WTC11 (cell line): ENCODE measurements around the gene FBLN7. TPM values are rescaled to one million over a fixed set of nuclear protein-coding genes. Genes with fewer than 3 reads are reported as not detected.

Experiments
- ATAC-seq: fragments of 200-7000 bp; cut with Tn5 transposase; 2 replicates; pipeline ENCODE4 v1.10.0; 2021; ENCODE audit warnings: mild to moderate bottlenecking, moderate library complexity
- CTCF ChIA-PET: fragments of 300-600 bp; sonication (Branson Sonifier 250); formaldehyde crosslinking; loops from one replicate; lab custom pipeline; 2021; ENCODE audit warnings: antibody characterized with exemption; lab: Charles Lee
- POLR2A ChIA-PET: fragments of 350-600 bp; sonication (Branson Sonifier 250); formaldehyde crosslinking; loops from one replicate; lab custom pipeline; 2021; ENCODE audit warnings: antibody characterized with exemption; lab: Charles Lee
- DNase-seq: peaks from one replicate; pipeline ENCODE4 v3.0.0; 2021; ENCODE audit warnings: low spot score
- H3K27ac Mint-ChIP-seq: 2 replicates; pipeline ENCODE4 v1.8.0; 2021; ENCODE audit warnings: mixed read lengths
- H3K27me3 Mint-ChIP-seq: 2 replicates; pipeline ENCODE4 v1.8.0; 2021; ENCODE audit warnings: low read depth, mild to moderate bottlenecking, moderate library complexity, mixed read lengths
- H3K36me3 Mint-ChIP-seq: 2 replicates; pipeline ENCODE4 v1.8.0; 2021; ENCODE audit warnings: mixed read lengths
- H3K4me1 Mint-ChIP-seq: 2 replicates; pipeline ENCODE4 v1.8.0; 2022; ENCODE audit warnings: mixed read lengths
- H3K4me3 Mint-ChIP-seq: 2 replicates; pipeline ENCODE4 v1.8.0; 2021; ENCODE audit warnings: mild to moderate bottlenecking, moderate library complexity, mixed read lengths
- H3K9me3 Mint-ChIP-seq: 2 replicates; pipeline ENCODE4 v1.8.0; 2021; ENCODE audit warnings: mixed read lengths
- ATF2 ChIP-seq: sonication (generic); formaldehyde crosslinking; IDR thresholded peaks from 2 replicates; pipeline ENCODE4 v1.8.1; 2022; ENCODE audit warnings: low read depth, missing genetic modification reagents, borderline replicate concordance
- CREB1 ChIP-seq: sonication (generic); formaldehyde crosslinking; IDR thresholded peaks from 2 replicates; pipeline ENCODE4 v1.8.0; 2023; ENCODE audit warnings: mild to moderate bottlenecking, missing genetic modification reagents
- CREM ChIP-seq: sonication (generic); formaldehyde crosslinking; IDR thresholded peaks from 2 replicates; pipeline ENCODE4 v1.8.1; 2022; ENCODE audit warnings: mild to moderate bottlenecking, missing genetic modification reagents, moderate library complexity
- EMX1 ChIP-seq: fragments of 250-450 bp; sonication (Bioruptor Pico); IDR thresholded peaks from 2 replicates; pipeline ENCODE4 v1.8.0; 2021; ENCODE audit warnings: mild to moderate bottlenecking
- ESRRA ChIP-seq: sonication (generic); formaldehyde crosslinking; IDR thresholded peaks from 2 replicates; pipeline ENCODE4 v1.8.1; 2022; ENCODE audit warnings: mild to moderate bottlenecking, missing genetic modification reagents, borderline replicate concordance
- HMGXB4 ChIP-seq: sonication (generic); formaldehyde crosslinking; IDR thresholded peaks from 2 replicates; pipeline ENCODE4 v1.8.1; 2023; ENCODE audit warnings: mild to moderate bottlenecking, moderate library complexity, missing genetic modification reagents
- IRF2 ChIP-seq: sonication (generic); formaldehyde crosslinking; IDR thresholded peaks from 2 replicates; pipeline ENCODE4 v1.8.0; 2022; ENCODE audit warnings: low read depth, missing genetic modification reagents, borderline replicate concordance
- JAZF1 ChIP-seq: fragments of 250-450 bp; sonication (Bioruptor Pico); IDR thresholded peaks from 2 replicates; pipeline ENCODE4 v1.9.0; 2021; ENCODE audit warnings: moderate library complexity, mild to moderate bottlenecking, inconsistent platforms
- MXD4 ChIP-seq: fragments of 250-450 bp; sonication (Bioruptor Pico); IDR thresholded peaks from 2 replicates; pipeline ENCODE4 v1.8.0; 2021; ENCODE audit warnings: mild to moderate bottlenecking, moderate library complexity, borderline replicate concordance
- NR2C2 ChIP-seq: sonication (generic); formaldehyde crosslinking; IDR thresholded peaks from 2 replicates; pipeline ENCODE4 v1.8.0; 2022; ENCODE audit warnings: mild to moderate bottlenecking, missing genetic modification reagents
- PRDM15 ChIP-seq: sonication (generic); formaldehyde crosslinking; IDR thresholded peaks from 2 replicates; pipeline ENCODE4 v1.8.0; 2022; ENCODE audit warnings: missing genetic modification reagents
- SMAD4 ChIP-seq: sonication (generic); formaldehyde crosslinking; IDR thresholded peaks from 2 replicates; pipeline ENCODE4 v1.8.0; 2022; ENCODE audit warnings: mild to moderate bottlenecking, missing genetic modification reagents
- ZBTB43 ChIP-seq: sonication (generic); formaldehyde crosslinking; IDR thresholded peaks from 2 replicates; pipeline ENCODE4 v1.8.1; 2023; ENCODE audit warnings: mild to moderate bottlenecking, missing genetic modification reagents
- ZNF219 ChIP-seq: sonication (generic); formaldehyde crosslinking; IDR thresholded peaks from 2 replicates; pipeline ENCODE4 v1.8.0; 2023; ENCODE audit warnings: missing genetic modification reagents, mild to moderate bottlenecking, borderline replicate concordance
- ZNF671 ChIP-seq: fragments of 250-450 bp; sonication (Bioruptor Pico); IDR thresholded peaks from 2 replicates; pipeline ENCODE4 v1.8.0; 2021; ENCODE audit warnings: mild to moderate bottlenecking
- total RNA-seq: library from RNA; stranded (reverse); gene quantifications from 3 replicates; pipeline ENCODE4 v1.2.3, GENCODE V29; 2021
- TF ChIP-seq, protein P1 (sequence below): fragments of 250-450 bp; sonication (Bioruptor Pico); IDR thresholded peaks from 2 replicates; pipeline ENCODE4 v1.9.0; 2021; ENCODE audit warnings: mild to moderate bottlenecking
- TF ChIP-seq, protein P2 (sequence below): sonication (generic); formaldehyde crosslinking; IDR thresholded peaks from 2 replicates; pipeline ENCODE4 v1.8.0; 2023; ENCODE audit warnings: mild to moderate bottlenecking, missing genetic modification reagents
- TF ChIP-seq, protein P3 (sequence below): fragments of 250-450 bp; sonication (Bioruptor Pico); IDR thresholded peaks from 2 replicates; pipeline ENCODE4 v2.1.2; 2022; ENCODE audit warnings: mild to moderate bottlenecking, moderate library complexity
- TF ChIP-seq, protein P4 (sequence below): sonication (generic); formaldehyde crosslinking; IDR thresholded peaks from 2 replicates; pipeline ENCODE4 v1.8.0; 2022; ENCODE audit warnings: mild to moderate bottlenecking, missing genetic modification reagents

The FBLN7 gene
- total RNA-seq, 1 experiment from 2014 or later, result 0.55 TPM

- Mint-ChIP-seq H3K4me3 (no peak overlapping the region), H3K4me1 (peaks cover under 1% of the 10 kb centered on the region; the same call in 1 of the 2 replicates), H3K27me3 (peaks cover 5% of the 10 kb centered on the region), H3K9me3 (peaks cover 5% of the 10 kb centered on the region; the same call in 1 of the 2 replicates), H3K27ac (no peak overlapping the region), H3K36me3 (no peaks in the 10 kb centered on the region)
- ATAC-seq (no peak), DNase-seq (no peak)
- ChIA-PET POLR2A (no interaction called here), CTCF (no interaction called here)
- TF ChIP-seq PRDM15 (CRISPR knock-in tag) (no peak), SMAD4 (CRISPR knock-in tag) (no peak), ZBTB43 (no peak), CREM (no peak), CREB1 (CRISPR knock-in tag) (no peak), HMGXB4 (CRISPR knock-in tag) (no peak), JAZF1 (CRISPR knock-in tag) (no peak), EMX1 (no peak), ZNF671 (CRISPR knock-in tag) (no peak), IRF2 (CRISPR knock-in tag) (no peak), MXD4 (no peak)
- TF ChIP-seq, protein P1, sequence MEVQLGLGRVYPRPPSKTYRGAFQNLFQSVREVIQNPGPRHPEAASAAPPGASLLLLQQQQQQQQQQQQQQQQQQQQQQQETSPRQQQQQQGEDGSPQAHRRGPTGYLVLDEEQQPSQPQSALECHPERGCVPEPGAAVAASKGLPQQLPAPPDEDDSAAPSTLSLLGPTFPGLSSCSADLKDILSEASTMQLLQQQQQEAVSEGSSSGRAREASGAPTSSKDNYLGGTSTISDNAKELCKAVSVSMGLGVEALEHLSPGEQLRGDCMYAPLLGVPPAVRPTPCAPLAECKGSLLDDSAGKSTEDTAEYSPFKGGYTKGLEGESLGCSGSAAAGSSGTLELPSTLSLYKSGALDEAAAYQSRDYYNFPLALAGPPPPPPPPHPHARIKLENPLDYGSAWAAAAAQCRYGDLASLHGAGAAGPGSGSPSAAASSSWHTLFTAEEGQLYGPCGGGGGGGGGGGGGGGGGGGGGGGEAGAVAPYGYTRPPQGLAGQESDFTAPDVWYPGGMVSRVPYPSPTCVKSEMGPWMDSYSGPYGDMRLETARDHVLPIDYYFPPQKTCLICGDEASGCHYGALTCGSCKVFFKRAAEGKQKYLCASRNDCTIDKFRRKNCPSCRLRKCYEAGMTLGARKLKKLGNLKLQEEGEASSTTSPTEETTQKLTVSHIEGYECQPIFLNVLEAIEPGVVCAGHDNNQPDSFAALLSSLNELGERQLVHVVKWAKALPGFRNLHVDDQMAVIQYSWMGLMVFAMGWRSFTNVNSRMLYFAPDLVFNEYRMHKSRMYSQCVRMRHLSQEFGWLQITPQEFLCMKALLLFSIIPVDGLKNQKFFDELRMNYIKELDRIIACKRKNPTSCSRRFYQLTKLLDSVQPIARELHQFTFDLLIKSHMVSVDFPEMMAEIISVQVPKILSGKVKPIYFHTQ (CRISPR knock-in tag), result no peak
- TF ChIP-seq, protein P2, sequence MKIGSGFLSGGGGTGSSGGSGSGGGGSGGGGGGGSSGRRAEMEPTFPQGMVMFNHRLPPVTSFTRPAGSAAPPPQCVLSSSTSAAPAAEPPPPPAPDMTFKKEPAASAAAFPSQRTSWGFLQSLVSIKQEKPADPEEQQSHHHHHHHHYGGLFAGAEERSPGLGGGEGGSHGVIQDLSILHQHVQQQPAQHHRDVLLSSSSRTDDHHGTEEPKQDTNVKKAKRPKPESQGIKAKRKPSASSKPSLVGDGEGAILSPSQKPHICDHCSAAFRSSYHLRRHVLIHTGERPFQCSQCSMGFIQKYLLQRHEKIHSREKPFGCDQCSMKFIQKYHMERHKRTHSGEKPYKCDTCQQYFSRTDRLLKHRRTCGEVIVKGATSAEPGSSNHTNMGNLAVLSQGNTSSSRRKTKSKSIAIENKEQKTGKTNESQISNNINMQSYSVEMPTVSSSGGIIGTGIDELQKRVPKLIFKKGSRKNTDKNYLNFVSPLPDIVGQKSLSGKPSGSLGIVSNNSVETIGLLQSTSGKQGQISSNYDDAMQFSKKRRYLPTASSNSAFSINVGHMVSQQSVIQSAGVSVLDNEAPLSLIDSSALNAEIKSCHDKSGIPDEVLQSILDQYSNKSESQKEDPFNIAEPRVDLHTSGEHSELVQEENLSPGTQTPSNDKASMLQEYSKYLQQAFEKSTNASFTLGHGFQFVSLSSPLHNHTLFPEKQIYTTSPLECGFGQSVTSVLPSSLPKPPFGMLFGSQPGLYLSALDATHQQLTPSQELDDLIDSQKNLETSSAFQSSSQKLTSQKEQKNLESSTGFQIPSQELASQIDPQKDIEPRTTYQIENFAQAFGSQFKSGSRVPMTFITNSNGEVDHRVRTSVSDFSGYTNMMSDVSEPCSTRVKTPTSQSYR (CRISPR knock-in tag), result no peak
Measured at GRCh38 chr2:112174383-112174782, 36.2 kb downstream of the FBLN7 start.

GRCh38 chr2:112175333-112175732 is 37.1 kb downstream of the FBLN7 start:
- Mint-ChIP-seq H3K4me3 (no peak overlapping the region), H3K27me3 (peaks cover 14% of the 10 kb centered on the region), H3K9me3 (peaks cover 7% of the 10 kb centered on the region), H3K36me3 (no peaks in the 10 kb centered on the region), H3K27ac (no peak overlapping the region), H3K4me1 (no peaks in the 10 kb centered on the region)
- DNase-seq (no peak), ATAC-seq (no peak)
- ChIA-PET CTCF (no interaction called here), POLR2A (no interaction called here)
- TF ChIP-seq ZNF219 (CRISPR knock-in tag) (no peak), ESRRA (CRISPR knock-in tag) (no peak), ATF2 (CRISPR knock-in tag) (no peak), NR2C2 (no peak)
- TF ChIP-seq, protein P3, sequence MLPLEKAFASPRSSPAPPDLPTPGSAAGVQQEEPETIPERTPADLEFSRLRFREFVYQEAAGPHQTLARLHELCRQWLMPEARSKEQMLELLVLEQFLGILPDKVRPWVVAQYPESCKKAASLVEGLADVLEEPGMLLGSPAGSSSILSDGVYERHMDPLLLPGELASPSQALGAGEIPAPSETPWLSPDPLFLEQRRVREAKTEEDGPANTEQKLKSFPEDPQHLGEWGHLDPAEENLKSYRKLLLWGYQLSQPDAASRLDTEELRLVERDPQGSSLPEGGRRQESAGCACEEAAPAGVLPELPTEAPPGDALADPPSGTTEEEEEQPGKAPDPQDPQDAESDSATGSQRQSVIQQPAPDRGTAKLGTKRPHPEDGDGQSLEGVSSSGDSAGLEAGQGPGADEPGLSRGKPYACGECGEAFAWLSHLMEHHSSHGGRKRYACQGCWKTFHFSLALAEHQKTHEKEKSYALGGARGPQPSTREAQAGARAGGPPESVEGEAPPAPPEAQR (CRISPR knock-in tag), result no peak
- TF ChIP-seq, protein P4, sequence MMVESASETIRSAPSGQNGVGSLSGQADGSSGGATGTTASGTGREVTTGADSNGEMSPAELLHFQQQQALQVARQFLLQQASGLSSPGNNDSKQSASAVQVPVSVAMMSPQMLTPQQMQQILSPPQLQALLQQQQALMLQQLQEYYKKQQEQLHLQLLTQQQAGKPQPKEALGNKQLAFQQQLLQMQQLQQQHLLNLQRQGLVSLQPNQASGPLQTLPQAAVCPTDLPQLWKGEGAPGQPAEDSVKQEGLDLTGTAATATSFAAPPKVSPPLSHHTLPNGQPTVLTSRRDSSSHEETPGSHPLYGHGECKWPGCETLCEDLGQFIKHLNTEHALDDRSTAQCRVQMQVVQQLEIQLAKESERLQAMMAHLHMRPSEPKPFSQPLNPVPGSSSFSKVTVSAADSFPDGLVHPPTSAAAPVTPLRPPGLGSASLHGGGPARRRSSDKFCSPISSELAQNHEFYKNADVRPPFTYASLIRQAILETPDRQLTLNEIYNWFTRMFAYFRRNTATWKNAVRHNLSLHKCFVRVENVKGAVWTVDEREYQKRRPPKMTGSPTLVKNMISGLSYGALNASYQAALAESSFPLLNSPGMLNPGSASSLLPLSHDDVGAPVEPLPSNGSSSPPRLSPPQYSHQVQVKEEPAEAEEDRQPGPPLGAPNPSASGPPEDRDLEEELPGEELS (CRISPR knock-in tag), result no peak
